Esophagus squamous epithelium (tissue), 4 donors: Measurements from ENCODE around the gene ITGA8.

Experiments
- POLR2A ChIP-seq, 4 donors: fragments of 450-650 bp; IDR thresholded peaks; one replicate each; pipeline ENCODE4 v1.6.1; 2017; ENCODE audit warnings: antibody characterized with exemption in 4 of 4, mild to moderate bottlenecking in 4 of 4, moderate library complexity in 3 of 4
- TF ChIP-seq, protein P1 (sequence below), 6 experiments: fragments of 450-650 bp in 4 of 6; fragments of 200-600 bp in 2 of 6; sonication (generic) in 2 of 6; IDR thresholded peaks; one replicate each; pipeline ENCODE4 v1.5.1; 2016 to 2019; ENCODE audit warnings: antibody characterized with exemption in 6 of 6, mild to moderate bottlenecking in 4 of 6, moderate library complexity in 4 of 6

DNA sequence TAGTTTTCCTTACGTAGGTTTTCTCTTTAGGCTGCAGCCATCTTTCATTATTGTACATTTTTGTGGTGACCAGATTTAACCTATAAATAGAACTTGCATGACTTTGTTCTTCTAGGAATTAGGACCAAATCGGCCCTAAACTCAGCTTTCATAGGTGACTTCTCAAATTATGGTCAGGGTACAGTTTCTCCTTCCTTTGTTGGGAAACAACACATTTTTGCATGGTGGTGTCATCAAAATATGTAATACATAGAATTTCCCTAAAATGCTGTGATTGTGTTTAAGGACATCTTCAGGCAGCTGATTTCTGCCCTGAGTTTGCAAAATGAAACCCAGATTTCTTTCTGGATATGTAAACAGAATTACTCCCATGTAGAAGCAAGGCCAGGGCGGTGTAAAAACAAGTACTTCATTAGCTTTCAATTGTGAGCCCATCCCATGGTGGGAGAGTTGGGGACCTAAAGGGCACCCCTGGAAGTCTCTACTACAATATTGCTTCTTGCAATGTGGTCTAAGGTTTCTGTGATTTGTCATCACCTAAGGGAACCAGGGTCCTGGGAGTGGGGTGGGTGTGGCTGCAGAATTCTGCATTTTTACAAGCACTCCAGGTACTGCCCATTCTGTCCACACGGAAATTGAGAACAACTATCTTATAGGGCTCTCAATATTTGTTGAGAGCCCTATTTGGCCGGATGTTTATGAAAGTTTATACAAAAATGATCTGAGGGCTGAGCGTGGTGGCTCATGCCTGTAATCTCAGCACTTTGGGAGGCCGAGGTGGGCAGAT lies 227.7 kb downstream of the ITGA8 start:
- TF ChIP-seq, protein P1, sequence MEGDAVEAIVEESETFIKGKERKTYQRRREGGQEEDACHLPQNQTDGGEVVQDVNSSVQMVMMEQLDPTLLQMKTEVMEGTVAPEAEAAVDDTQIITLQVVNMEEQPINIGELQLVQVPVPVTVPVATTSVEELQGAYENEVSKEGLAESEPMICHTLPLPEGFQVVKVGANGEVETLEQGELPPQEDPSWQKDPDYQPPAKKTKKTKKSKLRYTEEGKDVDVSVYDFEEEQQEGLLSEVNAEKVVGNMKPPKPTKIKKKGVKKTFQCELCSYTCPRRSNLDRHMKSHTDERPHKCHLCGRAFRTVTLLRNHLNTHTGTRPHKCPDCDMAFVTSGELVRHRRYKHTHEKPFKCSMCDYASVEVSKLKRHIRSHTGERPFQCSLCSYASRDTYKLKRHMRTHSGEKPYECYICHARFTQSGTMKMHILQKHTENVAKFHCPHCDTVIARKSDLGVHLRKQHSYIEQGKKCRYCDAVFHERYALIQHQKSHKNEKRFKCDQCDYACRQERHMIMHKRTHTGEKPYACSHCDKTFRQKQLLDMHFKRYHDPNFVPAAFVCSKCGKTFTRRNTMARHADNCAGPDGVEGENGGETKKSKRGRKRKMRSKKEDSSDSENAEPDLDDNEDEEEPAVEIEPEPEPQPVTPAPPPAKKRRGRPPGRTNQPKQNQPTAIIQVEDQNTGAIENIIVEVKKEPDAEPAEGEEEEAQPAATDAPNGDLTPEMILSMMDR (IDR thresholded peaks at IDR 0.05): no peak
- TF ChIP-seq POLR2A (IDR thresholded peaks at IDR 0.05): no peak
